Stimulated activated CD4-positive, alpha-beta T cell treated with anti-CD3 and anti-CD28 coated beads, Interleukin-1b, Interleukin-23, amount 100 ng/mL, for 1 hour (primary cell): ENCODE measurements around the gene IRAG1.

Experiments
- DNase-seq, 2 donors: peaks; one replicate each; pipeline ENCODE4 v3.0.0-alpha.2; 2020; ENCODE audit warnings: low read depth in 2 of 2

IRAG1 gene

GRCh38 chr11:10693509-10694081 lies at the start of gene IRAG1:
Gene IRAG1, minus strand, starts transcription at chr11:10693755. Its CDS starts 153 bp downstream, at chr11:10693602.
- DNase-seq, result no peak

- no peak for DNase-seq
These were observed 49.1 kb upstream of the IRAG1 start for GRCh38 chr11:10742460-10743208.

GRCh38 chr11:10735481-10736475 lies 42.2 kb upstream of the IRAG1 start:
- DNase-seq, result peak; percentile 66 to 76

GRCh38 chr11:10731064-10731680 lies 37.6 kb upstream of the IRAG1 start:
- DNase-seq, result no peak

GRCh38 chr11:10730151-10730550 lies 36.6 kb upstream of the IRAG1 start:
- DNase-seq, result no peak

- no peak for DNase-seq
These were observed 35.4 kb upstream of the IRAG1 start for GRCh38 chr11:10728789-10729472.

GRCh38 chr11:10728154-10728553 lies 34.6 kb upstream of the IRAG1 start:
- DNase-seq, result no peak

- no peak for DNase-seq
These were observed 33.7 kb upstream of the IRAG1 start for GRCh38 chr11:10727146-10727851.

- DNase-seq, result no peak
These were observed 32.3 kb upstream of the IRAG1 start for GRCh38 chr11:10725907-10726253.

- no peak for DNase-seq
These were observed 31.8 kb upstream of the IRAG1 start for GRCh38 chr11:10725114-10725906.

GRCh38 chr11:10722307-10722706 lies 28.8 kb upstream of the IRAG1 start:
- DNase-seq, result no peak

GRCh38 chr11:10720881-10721376 lies 27.4 kb upstream of the IRAG1 start:
- no peak for DNase-seq

GRCh38 chr11:10719616-10720015 lies 26.1 kb upstream of the IRAG1 start:
- DNase-seq, result no peak

- no peak for DNase-seq
These were observed 23.1 kb upstream of the IRAG1 start for GRCh38 chr11:10716543-10717259.

- DNase-seq, result no peak
These were observed 22.6 kb upstream of the IRAG1 start for GRCh38 chr11:10716122-10716521.

- DNase-seq, result no peak
These were observed 22.0 kb upstream of the IRAG1 start for GRCh38 chr11:10715571-10715970.

GRCh38 chr11:10709299-10710086 lies 15.9 kb upstream of the IRAG1 start:
- no peak for DNase-seq

GRCh38 chr11:10708131-10708530 lies 14.6 kb upstream of the IRAG1 start:
- no peak for DNase-seq
